A673 (cell line): ENCODE results near the gene SFSWAP.

ENCODE experiments used
- CTCF ChIP-seq: fragments of 300-800, 200-600 bp; sonication (generic); conservative IDR thresholded peaks from 2 replicates; pipeline ENCODE4 v1.5.1; 2017; ENCODE audit warnings: low read depth, mild to moderate bottlenecking, antibody characterized with exemption, low read length, moderate library complexity, mixed read lengths
- EZH2 ChIP-seq: fragments of 200-600 bp; sonication (generic); IDR thresholded peaks from 2 replicates; pipeline ENCODE4 v1.6.1; 2017; ENCODE audit warnings: borderline replicate concordance, low read depth, mild to moderate bottlenecking, mixed read lengths, antibody characterized with exemption, low read length; ENCODE audit not compliant: poor library complexity, severe bottlenecking

- no peak for TF ChIP-seq CTCF
- no peak for TF ChIP-seq EZH2
These were observed 68.1 kb downstream of the SFSWAP start for GRCh38 chr12:131779027-131779426.
